GM18519 (cell line): ENCODE data around the gene DNAJC15.
"Not testable (repeated sequence)": the region's sequence is repeated elsewhere in the genome, so short reads cannot be mapped to it uniquely, and the experiment has no call there.

Experiments used
- ATAC-seq: cut with Tn5 transposase; IDR thresholded peaks from one replicate; pipeline ENCODE4 v1.9.1; 2021; ENCODE audit warnings: mild to moderate bottlenecking, moderate library complexity; ENCODE audit not compliant: unreplicated experiment, low FRiP score

The DNAJC15 gene

GRCh38 chr13:43023289-43023963 is at the start of gene DNAJC15:
Gene DNAJC15 (plus strand): TSS chr13:43023586. CDS start chr13:43023627, 41 bp downstream.
- ATAC-seq = peak; percentile 58

DNA sequence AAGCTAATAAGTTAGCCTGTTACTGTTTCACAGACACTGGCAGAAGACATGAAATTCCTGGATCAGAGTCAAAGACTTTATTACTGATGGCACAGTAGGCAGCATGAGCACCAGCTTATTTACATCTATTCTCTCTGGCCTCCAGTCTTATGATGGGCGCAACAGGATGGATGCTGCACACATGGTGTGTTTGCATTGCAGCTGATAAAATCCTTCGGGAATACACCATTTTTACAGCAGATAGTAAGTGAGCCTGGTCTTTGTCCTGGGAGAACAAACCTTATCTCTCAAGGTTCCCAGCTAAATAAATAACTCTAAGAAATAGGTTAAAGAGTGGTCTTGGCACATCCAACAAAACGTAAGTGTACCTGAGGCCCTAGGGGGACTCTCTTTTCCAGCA is 47.3 kb upstream of the DNAJC15 start:
- ATAC-seq = no peak

- no peak for ATAC-seq
Measured at GRCh38 chr13:42977219-42977659, 46.1 kb upstream of the DNAJC15 start.

GRCh38 chr13:42981317-42981716 is 42.1 kb upstream of the DNAJC15 start:
- no peak for ATAC-seq

GRCh38 chr13:42981853-42982252 is 41.5 kb upstream of the DNAJC15 start:
- ATAC-seq = no peak

DNA sequence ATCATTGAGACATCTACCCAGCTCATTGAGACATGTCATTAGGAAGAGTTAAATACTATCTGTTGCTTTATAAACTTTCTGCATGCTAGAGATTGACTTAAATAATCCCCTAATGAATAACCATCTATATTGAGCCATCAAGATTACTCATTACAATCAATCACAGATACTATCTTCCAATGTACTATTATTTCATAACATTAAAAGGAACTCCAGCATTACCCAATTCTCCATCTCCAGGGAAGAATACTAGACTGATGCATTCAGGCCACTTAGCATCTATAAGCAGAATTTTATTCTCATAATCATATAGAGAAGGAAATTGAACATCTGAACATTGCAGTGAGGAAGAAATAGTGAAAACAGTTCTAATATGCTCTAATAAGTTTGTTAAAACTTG is 39.4 kb upstream of the DNAJC15 start:
- no peak for ATAC-seq

DNA sequence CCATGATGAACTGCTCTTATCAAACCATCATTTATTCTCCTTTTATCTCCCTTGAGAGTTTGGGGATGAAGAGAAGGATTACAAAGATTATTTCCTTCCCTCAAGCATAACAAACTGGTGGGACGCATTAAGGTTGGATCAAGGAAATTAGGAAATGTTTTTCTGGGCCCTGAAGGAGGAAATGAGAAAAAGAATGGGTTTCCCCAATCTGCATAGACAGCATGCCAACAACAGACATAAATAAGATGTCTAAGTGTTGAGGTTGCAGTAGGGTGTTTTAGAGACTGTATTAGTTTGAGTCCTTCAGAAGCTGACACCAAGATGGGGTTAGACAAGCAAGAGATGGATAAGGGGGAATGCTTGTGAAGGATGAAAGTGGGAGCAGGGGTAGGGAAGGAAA is 38.7 kb upstream of the DNAJC15 start:
- ATAC-seq = no peak

- ATAC-seq = no peak
Measured at GRCh38 chr13:42985312-42986175, 37.8 kb upstream of the DNAJC15 start.

GRCh38 chr13:42986176-42986574 is 37.2 kb upstream of the DNAJC15 start:
- no peak for ATAC-seq

DNA sequence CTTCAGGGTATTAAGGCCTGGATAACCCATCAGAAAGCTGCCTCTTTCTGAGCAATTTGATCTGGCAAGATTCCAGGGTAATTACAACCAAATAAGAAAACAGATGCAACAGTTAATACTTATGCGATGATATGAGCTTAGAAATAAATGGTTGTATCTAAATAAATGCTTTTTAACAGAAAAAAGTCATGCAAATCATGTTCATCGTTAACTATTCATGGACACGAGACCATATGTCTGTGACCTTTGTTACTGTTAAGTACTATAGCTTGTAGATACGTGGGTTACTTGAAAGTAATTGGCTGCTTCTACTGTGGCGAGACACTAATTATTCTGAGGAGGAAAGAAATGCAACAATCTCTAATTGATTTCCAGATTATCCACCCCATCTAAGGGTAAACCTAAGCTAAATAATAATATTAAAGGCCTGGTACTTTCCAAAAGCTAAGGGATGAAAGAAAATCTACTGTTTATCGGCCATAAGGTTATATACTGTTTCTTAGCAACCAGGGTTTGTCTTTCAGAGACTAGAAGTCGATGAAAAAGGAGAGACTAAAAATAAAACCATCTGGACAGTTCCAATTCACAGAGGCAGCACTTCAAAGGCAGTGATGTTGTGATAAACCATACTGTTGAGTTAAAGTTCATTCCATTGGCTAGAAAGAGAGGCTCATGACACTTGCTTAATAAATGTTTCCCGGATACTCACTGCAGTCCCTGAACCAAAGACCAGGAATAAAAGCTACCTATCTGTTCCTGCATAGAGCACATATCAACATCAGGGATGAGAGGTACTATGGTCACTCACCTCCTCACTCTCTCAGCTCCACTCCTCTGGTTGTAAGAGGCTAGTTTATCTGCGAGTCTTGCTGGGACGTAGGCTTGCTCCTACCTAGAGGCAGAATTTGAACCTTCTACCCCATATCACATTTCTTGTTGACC is 32.8 kb upstream of the DNAJC15 start:
- no peak for ATAC-seq

GRCh38 chr13:42991233-42991897 is 32.0 kb upstream of the DNAJC15 start:
- not testable (repeated sequence) for ATAC-seq

DNA sequence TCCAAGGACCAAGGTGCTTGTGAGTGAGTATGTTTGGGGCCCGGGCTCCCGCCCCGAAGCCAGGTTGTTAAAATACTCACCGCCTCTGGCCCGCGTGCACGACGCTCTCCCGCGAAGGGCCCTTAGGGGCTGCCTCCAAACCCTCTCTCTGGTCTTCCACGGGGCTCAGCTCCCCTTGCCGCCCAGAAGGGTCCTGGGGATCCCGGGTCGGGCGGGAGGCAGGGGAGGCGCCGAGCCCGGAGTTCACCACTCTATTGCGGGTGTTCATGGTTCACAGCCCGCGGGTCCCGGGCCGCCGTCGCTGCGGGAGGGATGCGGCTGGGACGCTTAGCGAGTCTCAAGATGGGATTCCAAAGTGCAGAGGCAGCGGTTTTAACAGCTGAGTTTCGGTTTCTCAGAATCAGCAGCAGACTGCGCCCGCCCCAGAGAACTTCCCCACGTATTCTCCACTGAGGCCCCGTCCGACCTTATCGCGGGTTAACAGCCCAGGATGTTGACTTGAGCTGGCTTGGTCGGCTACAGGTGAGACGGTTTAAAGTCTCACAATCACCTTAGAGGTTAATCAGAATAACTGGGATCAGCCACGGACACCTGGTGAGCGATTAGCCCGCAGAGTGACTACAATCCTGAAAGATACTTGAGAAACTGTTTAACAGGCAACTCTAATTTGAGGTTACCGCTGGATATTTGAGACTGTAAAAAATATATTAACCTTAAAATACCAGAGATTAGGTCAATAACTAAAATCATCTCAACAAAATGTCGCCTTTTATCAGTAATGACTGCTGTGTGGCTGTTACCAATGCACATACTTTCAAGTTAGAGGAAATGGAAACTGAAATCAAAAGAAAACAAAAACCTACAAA is 31.3 kb upstream of the DNAJC15 start, which contains the start of gene EPSTI1:
EPSTI1 (minus strand) TSS at position 344 of the 866 bp plus-strand sequence; CDS start at position 268, 76 bp downstream.
- peak; percentile 36 for ATAC-seq

- ATAC-seq = no peak
Measured at GRCh38 chr13:42992764-42993122, 30.6 kb upstream of the DNAJC15 start.

GRCh38 chr13:42994878-42995277 is 28.5 kb upstream of the DNAJC15 start:
- ATAC-seq = no peak

DNA sequence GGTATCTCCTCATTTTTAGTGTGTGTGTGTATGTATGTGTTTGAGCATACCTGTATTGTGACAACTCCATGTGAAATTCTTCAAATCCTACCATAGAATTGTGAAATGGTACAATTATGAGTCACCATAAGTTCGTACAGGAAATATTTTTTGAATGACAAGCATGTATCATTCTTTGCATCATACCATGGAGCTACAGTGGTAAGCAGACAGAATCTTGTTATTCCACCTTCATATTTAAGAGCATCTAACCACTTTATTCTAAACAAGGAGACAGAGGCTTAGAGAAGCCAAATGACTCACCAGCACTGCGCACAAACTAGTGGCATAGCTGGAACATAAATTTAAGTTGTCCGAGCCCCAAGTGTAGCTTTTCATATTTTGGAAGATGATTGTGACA is 26.8 kb upstream of the DNAJC15 start:
- no peak for ATAC-seq

GRCh38 chr13:42997381-42997780 is 26.0 kb upstream of the DNAJC15 start:
- ATAC-seq = no peak

- ATAC-seq = no peak
Measured at GRCh38 chr13:42999491-42999890, 23.9 kb upstream of the DNAJC15 start.

DNA sequence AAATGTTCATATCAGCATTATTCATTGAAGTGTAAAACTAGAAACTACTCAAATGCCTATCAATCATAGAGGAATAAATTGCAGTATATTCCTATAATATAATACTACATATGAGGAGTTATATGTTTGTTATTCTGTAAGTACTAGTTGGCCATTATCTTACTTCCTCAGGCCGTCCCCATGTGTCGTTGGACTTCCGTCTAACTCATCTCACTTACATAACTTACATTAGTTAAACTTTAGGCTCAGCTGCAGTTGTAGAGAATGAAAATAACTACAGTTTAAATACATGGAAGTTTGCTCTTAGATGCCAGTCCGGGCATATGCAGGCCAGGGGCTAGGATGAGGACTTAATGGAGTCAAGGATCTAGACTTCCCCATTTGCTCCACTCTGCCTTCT is 22.7 kb upstream of the DNAJC15 start:
- no peak for ATAC-seq

- no peak for ATAC-seq
Measured at GRCh38 chr13:43002021-43002420, 21.4 kb upstream of the DNAJC15 start.
